GM12864 (cell line): ENCODE data around the gene DBNDD1.

Experiments used
- DNase-seq: peaks from one replicate; pipeline ENCODE4 v3.0.0-alpha.2; 2011; ENCODE audit warnings: low read depth
- H3K4me3 ChIP-seq: 2 replicates; pipeline ENCODE4 v1.5.1; 2011; ENCODE audit warnings: mild to moderate bottlenecking, low read depth, low read length, control low read depth
- CTCF ChIP-seq: IDR thresholded peaks from 2 replicates; pipeline ENCODE4 v1.5.1; 2011; ENCODE audit warnings: low read depth, mild to moderate bottlenecking, moderate library complexity, low read length, control low read depth, inconsistent platforms; ENCODE audit errors: missing control alignments

Gene DBNDD1

GRCh38 chr16:90050969-90051368 is 31.7 kb upstream of the DBNDD1 start:
- no peak for TF ChIP-seq CTCF
- DNase-seq, result no peak
- H3K4me3 ChIP-seq, result no peak overlapping the region

GRCh38 chr16:90048737-90049330 is 29.6 kb upstream of the DBNDD1 start:
- no peak for TF ChIP-seq CTCF
- H3K4me3 ChIP-seq, result no peak overlapping the region
- no peak for DNase-seq

GRCh38 chr16:90048347-90048722 is 29.1 kb upstream of the DBNDD1 start:
- no peak for DNase-seq
- no peak for TF ChIP-seq CTCF
- H3K4me3 ChIP-seq, result no peak overlapping the region

- DNase-seq, result no peak
- TF ChIP-seq CTCF, result no peak
- H3K4me3 ChIP-seq, result no peak overlapping the region
Observed at GRCh38 chr16:90047714-90048346, 28.6 kb upstream of the DBNDD1 start.

- DNase-seq, result no peak
- no peak for TF ChIP-seq CTCF
- H3K4me3 ChIP-seq, result no peak overlapping the region
Observed at GRCh38 chr16:90046971-90047713, 27.9 kb upstream of the DBNDD1 start.

GRCh38 chr16:90046122-90046970 is 27.1 kb upstream of the DBNDD1 start:
- DNase-seq, result no peak
- H3K4me3 ChIP-seq, result no peak overlapping the region
- no peak for TF ChIP-seq CTCF
